Caki2 (cell line): Measurements from ENCODE around the gene FNDC11. TPM values are rescaled to one million over a fixed set of nuclear protein-coding genes. Genes with fewer than 3 reads are reported as not detected.

Source experiments
- DNase-seq: peaks from one replicate; pipeline ENCODE4 v3.0.0-alpha.2; 2015; ENCODE audit warnings: low read depth
- in situ Hi-C: cut with HindIII; loops from 2 replicates; pipeline ENCODE4 v1.10.0; 2016; ENCODE audit warnings: low sequenced_read_pairs, low pct_unique_long_range_greater_than_20kb, mixed read lengths
- total RNA-seq: library from RNA; depleted of rRNA; stranded (reverse); fragments of >200 nt; shearing (Covaris generic); gene quantifications from 2 replicates; pipeline ENCODE4 v1.2.3, GENCODE V29; 2014; ENCODE audit warnings: low replicate concordance

Gene FNDC11
- total RNA-seq, 1 experiment from 2014 or later, result 1.1 TPM

- DNase-seq, result no peak
- in situ Hi-C loops, result no loop called here
Measured at GRCh38 chr20:63522091-63522868, 31.7 kb upstream of the FNDC11 start.

- DNase-seq, result no peak
- in situ Hi-C loops, result no loop called here
Measured at GRCh38 chr20:63522981-63523611, 30.9 kb upstream of the FNDC11 start.

- in situ Hi-C loops, result no loop called here
- DNase-seq, result no peak
Measured at GRCh38 chr20:63525185-63525584, 28.8 kb upstream of the FNDC11 start.

- in situ Hi-C loops, result no loop called here
Measured at GRCh38 chr20:63525971-63526370, 28.0 kb upstream of the FNDC11 start.

GRCh38 chr20:63527184-63527583 lies 26.8 kb upstream of the FNDC11 start:
- no peak for DNase-seq
- in situ Hi-C loops, result no loop called here

More at GRCh38 chr20:63525971-63526370, 28.0 kb upstream of the FNDC11 start:
- peak; percentile 51 for DNase-seq

GRCh38 chr20:63529180-63529860 lies 24.6 kb upstream of the FNDC11 start:
- in situ Hi-C loops, result no loop called here
- DNase-seq, result no peak

- DNase-seq, result no peak
- in situ Hi-C loops, result no loop called here
Measured at GRCh38 chr20:63529861-63530787, 23.8 kb upstream of the FNDC11 start.

GRCh38 chr20:63530788-63531160 lies 23.2 kb upstream of the FNDC11 start:
- in situ Hi-C loops, result no loop called here

GRCh38 chr20:63531686-63532448 lies 22.1 kb upstream of the FNDC11 start:
- in situ Hi-C loops, result no loop called here

More at GRCh38 chr20:63530788-63531160, 23.2 kb upstream of the FNDC11 start:
- no peak for DNase-seq

GRCh38 chr20:63532449-63532971 lies 21.4 kb upstream of the FNDC11 start:
- no peak for DNase-seq
- in situ Hi-C loops, result no loop called here

More at GRCh38 chr20:63531686-63532448, 22.1 kb upstream of the FNDC11 start:
- no peak for DNase-seq

- in situ Hi-C loops, result no loop called here
- DNase-seq, result no peak
Measured at GRCh38 chr20:63533388-63533787, 20.6 kb upstream of the FNDC11 start.

- in situ Hi-C loops, result no loop called here
- no peak for DNase-seq
Measured at GRCh38 chr20:63533871-63534393, 20.0 kb upstream of the FNDC11 start.

- in situ Hi-C loops, result no loop called here
- DNase-seq, result no peak
Measured at GRCh38 chr20:63534427-63534830, 19.5 kb upstream of the FNDC11 start.

- in situ Hi-C loops, result no loop called here
- DNase-seq, result no peak
Measured at GRCh38 chr20:63534831-63535651, 18.9 kb upstream of the FNDC11 start.

- in situ Hi-C loops, result no loop called here
- DNase-seq, result no peak
Measured at GRCh38 chr20:63536241-63536977, 17.6 kb upstream of the FNDC11 start.
